KMS-11 (cell line): ENCODE data around the gene PTTG2.

Experiments used
- H2AFZ ChIP-seq: fragments of 200-600 bp; sonication (generic); 2 replicates; pipeline ENCODE4 v1.6.1; 2016; ENCODE audit warnings: antibody characterized with exemption, mixed run types, low read depth
- H3K27ac ChIP-seq: fragments of 200-600 bp; sonication (generic); 2 replicates; pipeline ENCODE4 v1.6.1; 2016; ENCODE audit warnings: mild to moderate bottlenecking, mixed run types
- H3K27me3 ChIP-seq: fragments of 200-600 bp; sonication (generic); 2 replicates; pipeline ENCODE4 v1.6.1; 2017; ENCODE audit warnings: mild to moderate bottlenecking, low read depth, mixed run types, moderate library complexity; ENCODE audit not compliant: insufficient read depth
- H3K36me3 ChIP-seq: fragments of 200-600 bp; sonication (generic); 2 replicates; pipeline ENCODE4 v1.6.1; 2017; ENCODE audit warnings: mild to moderate bottlenecking, mixed run types; ENCODE audit not compliant: insufficient read depth
- H3K4me1 ChIP-seq: fragments of 200-600 bp; sonication (generic); 2 replicates; pipeline ENCODE4 v1.6.1; 2016; ENCODE audit warnings: mild to moderate bottlenecking, low read depth, mixed run types; ENCODE audit not compliant: poor library complexity, severe bottlenecking
- H3K4me2 ChIP-seq: fragments of 200-600 bp; sonication (generic); 2 replicates; pipeline ENCODE4 v1.7.0; 2016; ENCODE audit warnings: mild to moderate bottlenecking, mixed run types
- H3K4me3 ChIP-seq: fragments of 200-600 bp; sonication (generic); IDR thresholded peaks from 2 replicates; pipeline ENCODE4 v1.6.1; 2017; ENCODE audit warnings: low read depth, low read length, mixed read lengths; ENCODE audit not compliant: insufficient read depth
- H3K79me2 ChIP-seq: fragments of 200-600 bp; sonication (generic); 2 replicates; pipeline ENCODE4 v1.6.1; 2016; ENCODE audit warnings: low read depth, mixed run types; ENCODE audit not compliant: insufficient read depth
- H3K9ac ChIP-seq: fragments of 200-600 bp; sonication (generic); 2 replicates; pipeline ENCODE4 v1.6.1; 2016; ENCODE audit warnings: mild to moderate bottlenecking, mixed run types
- H4K20me1 ChIP-seq: fragments of 200-600 bp; sonication (generic); 2 replicates; pipeline ENCODE4 v1.6.1; 2016; ENCODE audit warnings: mild to moderate bottlenecking, mixed run types; ENCODE audit not compliant: insufficient read depth
- CTCF ChIP-seq: fragments of 200-600 bp; sonication (generic); conservative IDR thresholded peaks from 2 replicates; pipeline ENCODE4 v1.6.1; 2017; ENCODE audit warnings: low read depth, mild to moderate bottlenecking, antibody characterized with exemption, low read length, moderate library complexity, mixed read lengths

Gene PTTG2

GRCh38 chr4:37960098-37960497 is at the start of gene PTTG2:
Gene PTTG2, plus strand, starts transcription at chr4:37960398. Its CDS starts 37 bp downstream, at chr4:37960435.
- Histone ChIP-seq H3K36me3 (no peaks in the 10 kb centered on the region), H3K27me3 (no peaks in the 10 kb centered on the region), H3K79me2 (no peaks in the 10 kb centered on the region), H3K9ac (no peak within 1 kb of the TSS), H3K4me1 (peaks cover 4% of the 10 kb centered on the region), H3K4me3 (no peak within 1 kb of the TSS), H3K27ac (no peak within 1 kb of the TSS), H3K4me2 (no peak within 1 kb of the TSS), H4K20me1 (no peaks in the 10 kb centered on the region), H2AFZ (no peak within 1 kb of the TSS)
- TF ChIP-seq CTCF = no peak

GRCh38 chr4:37914539-37914938 is 45.7 kb upstream of the PTTG2 start:
- H3K79me2 ChIP-seq = no peaks in the 10 kb centered on the region
- TF ChIP-seq CTCF = no peak
- no peak overlapping the region for H3K27ac ChIP-seq

GRCh38 chr4:37917388-37917787 is 42.8 kb upstream of the PTTG2 start:
- H3K79me2 ChIP-seq = no peaks in the 10 kb centered on the region
- TF ChIP-seq CTCF = no peak
- H3K9ac ChIP-seq = no peak overlapping the region
- H2AFZ ChIP-seq = no peak overlapping the region
- no peak overlapping the region for H3K4me2 ChIP-seq
- H3K27me3 ChIP-seq = no peaks in the 10 kb centered on the region
- H3K4me1 ChIP-seq = no peaks in the 10 kb centered on the region
- no peak overlapping the region for H3K4me3 ChIP-seq
- no peak overlapping the region for H3K27ac ChIP-seq
- H3K36me3 ChIP-seq = no peaks in the 10 kb centered on the region
- H4K20me1 ChIP-seq = no peaks in the 10 kb centered on the region

More at GRCh38 chr4:37914539-37914938, 45.7 kb upstream of the PTTG2 start:
- Histone ChIP-seq H3K4me3 (no peak overlapping the region), H2AFZ (no peak overlapping the region), H3K4me1 (no peaks in the 10 kb centered on the region), H3K4me2 (no peak overlapping the region), H4K20me1 (no peaks in the 10 kb centered on the region), H3K36me3 (no peaks in the 10 kb centered on the region), H3K9ac (no peak overlapping the region), H3K27me3 (no peaks in the 10 kb centered on the region)

GRCh38 chr4:37918653-37919052 is 41.5 kb upstream of the PTTG2 start:
- no peaks in the 10 kb centered on the region for H3K79me2 ChIP-seq
- H3K27ac ChIP-seq = no peak overlapping the region
- TF ChIP-seq CTCF = no peak

More at GRCh38 chr4:37918653-37919052, 41.5 kb upstream of the PTTG2 start:
- no peaks in the 10 kb centered on the region for H3K36me3 ChIP-seq
- H4K20me1 ChIP-seq = no peaks in the 10 kb centered on the region
- no peak overlapping the region for H3K4me2 ChIP-seq
- H3K27me3 ChIP-seq = no peaks in the 10 kb centered on the region
- no peak overlapping the region for H3K9ac ChIP-seq
- no peak overlapping the region for H2AFZ ChIP-seq
- no peaks in the 10 kb centered on the region for H3K4me1 ChIP-seq
- H3K4me3 ChIP-seq = no peak overlapping the region
